GM12865 (cell line): ENCODE data around the gene TUSC1.
"Not testable (repeated sequence)": the region's sequence is repeated elsewhere in the genome, so short reads cannot be mapped to it uniquely, and the experiment has no call there.

Experiments used
- DNase-seq: peaks from one replicate; pipeline ENCODE4 v3.0.0; 2010; ENCODE audit warnings: low read depth
- H3K4me3 ChIP-seq: 2 replicates; pipeline ENCODE4 v1.5.1; 2011; ENCODE audit warnings: mild to moderate bottlenecking, low read depth, low read length, control low read depth
- TF ChIP-seq, protein P1 (sequence below): IDR thresholded peaks from 2 replicates; pipeline ENCODE4 v1.5.1; 2011; ENCODE audit warnings: low read length, control low read depth, low read depth, inconsistent platforms; ENCODE audit not compliant: insufficient read depth; ENCODE audit errors: missing control alignments

Gene TUSC1

DNA sequence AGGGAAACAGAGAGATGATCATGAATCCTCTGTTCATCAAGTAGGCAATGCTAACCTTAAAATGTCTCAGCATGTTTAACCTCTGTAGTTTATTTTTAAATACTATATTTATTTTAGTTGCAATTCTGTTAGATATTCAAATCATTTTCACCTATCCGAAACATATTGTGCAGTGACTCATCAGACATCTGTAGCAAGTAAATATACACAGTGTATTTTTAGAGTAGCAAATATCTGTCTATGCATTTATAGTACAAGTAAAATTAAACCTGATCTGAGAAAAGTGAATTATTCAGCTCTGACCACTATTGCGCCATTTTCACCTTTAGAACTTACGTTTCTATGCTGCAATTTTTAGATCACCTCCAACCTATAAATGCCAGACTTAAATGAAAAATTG is 24.3 kb upstream of the TUSC1 start:
- no peak overlapping the region for H3K4me3 ChIP-seq
- TF ChIP-seq, protein P1, sequence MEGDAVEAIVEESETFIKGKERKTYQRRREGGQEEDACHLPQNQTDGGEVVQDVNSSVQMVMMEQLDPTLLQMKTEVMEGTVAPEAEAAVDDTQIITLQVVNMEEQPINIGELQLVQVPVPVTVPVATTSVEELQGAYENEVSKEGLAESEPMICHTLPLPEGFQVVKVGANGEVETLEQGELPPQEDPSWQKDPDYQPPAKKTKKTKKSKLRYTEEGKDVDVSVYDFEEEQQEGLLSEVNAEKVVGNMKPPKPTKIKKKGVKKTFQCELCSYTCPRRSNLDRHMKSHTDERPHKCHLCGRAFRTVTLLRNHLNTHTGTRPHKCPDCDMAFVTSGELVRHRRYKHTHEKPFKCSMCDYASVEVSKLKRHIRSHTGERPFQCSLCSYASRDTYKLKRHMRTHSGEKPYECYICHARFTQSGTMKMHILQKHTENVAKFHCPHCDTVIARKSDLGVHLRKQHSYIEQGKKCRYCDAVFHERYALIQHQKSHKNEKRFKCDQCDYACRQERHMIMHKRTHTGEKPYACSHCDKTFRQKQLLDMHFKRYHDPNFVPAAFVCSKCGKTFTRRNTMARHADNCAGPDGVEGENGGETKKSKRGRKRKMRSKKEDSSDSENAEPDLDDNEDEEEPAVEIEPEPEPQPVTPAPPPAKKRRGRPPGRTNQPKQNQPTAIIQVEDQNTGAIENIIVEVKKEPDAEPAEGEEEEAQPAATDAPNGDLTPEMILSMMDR: no peak
- no peak for DNase-seq

DNA sequence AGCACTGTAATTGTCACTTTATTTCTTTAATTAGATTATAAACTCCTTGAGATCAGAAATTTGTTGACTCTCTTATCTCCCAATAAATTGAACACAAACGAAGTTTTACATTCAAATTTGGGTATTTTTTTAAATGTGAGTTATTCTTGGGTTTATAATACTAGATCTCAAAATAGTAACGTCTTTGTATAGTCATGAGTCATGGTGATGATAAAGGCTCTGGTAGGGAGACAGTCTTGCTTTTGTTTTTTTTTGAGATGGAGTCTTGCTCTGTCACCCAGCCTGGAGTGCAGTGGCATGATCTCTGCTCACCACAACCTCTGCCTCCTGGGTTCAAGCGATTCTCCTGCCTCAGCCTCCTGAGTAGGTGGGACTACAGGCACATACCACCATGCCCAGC is 22.7 kb upstream of the TUSC1 start:
- DNase-seq, H3K4me3 ChIP-seq: not testable (repeated sequence)

DNA sequence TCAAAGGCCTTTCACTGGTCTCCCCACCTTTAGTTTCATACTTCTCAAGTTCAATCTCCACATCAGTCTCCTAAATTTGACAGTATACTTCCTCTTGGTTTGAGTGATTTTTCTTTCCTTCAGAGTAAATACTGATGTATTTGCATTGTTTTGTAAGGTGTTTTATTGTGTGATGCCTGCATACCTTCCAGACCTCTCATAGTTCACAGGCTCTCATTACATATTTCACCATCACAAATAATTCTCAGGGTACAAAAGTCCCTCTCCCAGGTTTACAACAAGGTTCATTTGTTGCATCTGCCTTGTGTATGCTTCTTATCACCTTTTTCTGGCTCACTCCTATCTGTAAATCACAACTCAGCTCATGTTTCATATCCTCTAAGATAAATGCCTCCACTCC is 22.2 kb upstream of the TUSC1 start:
- no peak overlapping the region for H3K4me3 ChIP-seq
- DNase-seq: no peak
- TF ChIP-seq, protein P1: no peak

DNA sequence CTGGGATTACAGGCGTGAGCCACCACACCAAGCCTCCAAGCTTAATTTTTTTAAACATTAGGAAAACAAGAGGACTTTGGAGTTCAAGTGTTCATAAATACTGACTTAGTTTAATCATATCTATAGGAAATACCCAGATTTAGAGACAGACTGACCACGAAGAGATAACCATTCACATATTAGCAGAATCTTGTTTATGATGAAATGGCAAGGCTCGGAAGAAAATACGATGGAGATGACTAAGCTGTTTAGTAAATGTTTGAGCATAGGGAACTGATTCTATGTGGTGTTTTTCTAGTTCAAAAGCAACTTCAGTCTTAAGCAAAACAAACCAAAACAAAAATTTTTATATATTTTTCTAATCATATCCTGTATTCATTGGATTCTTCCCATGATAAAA is 13.5 kb upstream of the TUSC1 start:
- H3K4me3 ChIP-seq: no peak overlapping the region
- TF ChIP-seq, protein P1: no peak
- no peak for DNase-seq

DNA sequence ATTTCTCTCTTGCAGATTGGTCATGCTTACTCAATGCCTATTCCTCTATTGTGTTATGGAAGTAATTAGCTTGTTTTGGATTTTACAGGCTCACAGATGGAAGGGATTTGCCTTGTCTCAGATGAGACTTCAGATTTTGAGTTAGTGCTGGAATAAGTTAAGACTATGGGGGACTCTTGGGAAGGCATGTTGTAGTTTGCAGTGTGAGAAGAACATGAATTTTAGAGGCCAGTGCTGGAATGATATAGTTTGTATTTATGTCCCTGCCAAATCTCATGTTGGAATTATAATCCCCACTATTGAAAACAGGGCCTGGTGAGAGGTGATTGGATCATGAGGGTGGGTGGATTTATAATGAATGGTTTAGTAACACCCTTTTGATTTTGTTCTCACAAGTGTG is 6.1 kb upstream of the TUSC1 start:
- TF ChIP-seq, protein P1: no peak
- DNase-seq: no peak
- H3K4me3 ChIP-seq: no peak overlapping the region

DNA sequence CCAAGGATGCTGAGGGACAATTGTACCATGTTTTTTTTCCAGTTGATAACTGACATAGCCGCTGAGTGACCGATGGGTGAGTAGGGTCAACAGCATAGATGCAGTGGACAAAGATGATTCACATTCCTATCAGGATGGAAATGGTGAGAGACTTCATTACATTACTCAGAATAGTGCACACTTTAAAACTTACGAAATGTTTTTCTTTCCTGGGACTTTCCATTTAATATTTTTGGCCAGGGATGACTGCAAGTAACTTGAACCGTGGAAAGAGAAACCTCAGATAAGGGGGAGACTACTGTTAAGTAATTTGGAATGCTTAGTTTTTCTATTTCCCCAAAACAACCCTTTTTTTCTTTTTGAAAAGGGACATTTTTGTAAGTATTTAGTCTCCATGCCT is 3.0 kb upstream of the TUSC1 start:
- no peak overlapping the region for H3K4me3 ChIP-seq
- no peak for DNase-seq

DNA sequence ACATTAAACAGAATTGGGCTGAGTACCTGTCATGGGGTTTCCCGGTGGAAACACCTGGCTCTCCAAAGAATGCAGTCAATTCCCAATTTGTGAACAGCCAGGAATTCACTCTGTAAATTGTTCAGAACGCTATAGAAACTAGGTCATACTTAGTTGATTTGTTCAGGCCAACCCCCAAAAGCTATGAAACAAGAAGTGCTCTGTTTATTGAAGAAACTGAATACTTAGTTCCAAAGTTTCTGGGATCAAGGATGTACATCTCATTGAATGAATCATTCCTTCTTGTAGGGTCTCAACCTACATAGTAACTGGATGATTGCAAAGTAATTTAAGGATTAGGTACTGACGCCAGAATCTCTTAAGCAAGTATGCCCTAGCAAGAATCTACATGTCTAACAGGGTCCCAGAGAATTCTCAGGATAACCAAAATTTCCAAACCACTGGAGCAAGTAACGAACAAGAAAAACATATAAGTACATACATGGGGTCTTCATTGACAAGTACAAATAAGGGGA is 659 bp upstream of the TUSC1 start:
- no peak for DNase-seq
- no peak overlapping the region for H3K4me3 ChIP-seq

More for the DNA sequence above, 3.0 kb upstream of the TUSC1 start:
- TF ChIP-seq, protein P1: no peak

More for the DNA sequence above, 659 bp upstream of the TUSC1 start:
- TF ChIP-seq, protein P1: no peak
